HEK293 (cell line): ENCODE measurements around the gene ANKRD33B.
"Not testable (repeated sequence)": the region's sequence is repeated elsewhere in the genome, so short reads cannot be mapped to it uniquely, and the experiment has no call there.

Experiments
- CTCF ChIA-PET: fragments of 350-600 bp; formaldehyde crosslinking; extraction: SDS; loops from one replicate; lab custom pipeline; 2021; ENCODE audit warnings: antibody characterized with exemption; lab: Yijun Ruan, JAX
- POLR2A ChIA-PET: fragments of 300-600 bp; formaldehyde crosslinking; extraction: SDS; loops from one replicate; lab custom pipeline; 2020; ENCODE audit warnings: antibody characterized with exemption, inconsistent platforms; lab: Yijun Ruan, JAX
- H3K27ac ChIP-seq: fragments of 200-500 bp; sonication (Bioruptor generic); 2 replicates; pipeline ENCODE4 v1.5.1; 2014; ENCODE audit warnings: low read depth, low read length, control low read depth, inconsistent platforms; ENCODE audit errors: extremely low read depth
- H3K36me3 ChIP-seq, 2 experiments: fragments of 200-500 bp in 1 of 2; sonication (Bioruptor generic) in 1 of 2; 1 replicate in 1 of 2; 2 replicates in 1 of 2; pipeline ENCODE4 v1.5.1; 2014 to 2017; ENCODE audit warnings: inconsistent platforms in 2 of 2, low read length in 2 of 2; ENCODE audit not compliant: control insufficient read depth in 2 of 2, insufficient read depth in 1 of 2
- H3K4me1 ChIP-seq: fragments of 200-500 bp; sonication (Bioruptor generic); 2 replicates; pipeline ENCODE4 v1.5.1; 2014; ENCODE audit warnings: mild to moderate bottlenecking, low read length, inconsistent platforms; ENCODE audit not compliant: control insufficient read depth, insufficient read depth
- H3K4me3 ChIP-seq: 2 replicates; pipeline ENCODE4 v1.5.1; 2011; ENCODE audit warnings: low read depth, mild to moderate bottlenecking, control low read depth, low read length, moderate library complexity
- H3K9me3 ChIP-seq: fragments of 200-500 bp; sonication (Bioruptor generic); 2 replicates; pipeline ENCODE4 v1.5.1; 2014; ENCODE audit warnings: low read depth, low read length, inconsistent platforms; ENCODE audit not compliant: control insufficient read depth, insufficient read depth
- EGR2 ChIP-seq: fragments of 450-650 bp; formaldehyde crosslinking; IDR thresholded peaks from 2 replicates; pipeline ENCODE4 v1.5.1; 2016; ENCODE audit warnings: low read depth, missing biosample characterization, missing genetic modification characterization
- ELK4 ChIP-seq: IDR thresholded peaks from 2 replicates; pipeline ENCODE4 v1.6.1; 2011; ENCODE audit warnings: mild to moderate bottlenecking, low read depth, low read length, borderline replicate concordance
- PRDM1 ChIP-seq: fragments of 450-650 bp; formaldehyde crosslinking; IDR thresholded peaks from 2 replicates; pipeline ENCODE4; 2016; ENCODE audit warnings: missing biosample characterization, missing genetic modification characterization
- ZFP69B ChIP-seq: fragments of 450-650 bp; formaldehyde crosslinking; IDR thresholded peaks from 2 replicates; pipeline ENCODE4 v1.5.1; 2016; ENCODE audit warnings: missing biosample characterization, missing genetic modification characterization
- ZNF341 ChIP-seq: fragments of 450-650 bp; formaldehyde crosslinking; IDR thresholded peaks from 2 replicates; pipeline ENCODE4; 2016; ENCODE audit warnings: low read depth, missing biosample characterization, missing genetic modification characterization
- ZNF391 ChIP-seq: fragments of 450-650 bp; formaldehyde crosslinking; IDR thresholded peaks from 2 replicates; pipeline ENCODE4 v1.5.1; 2016; ENCODE audit warnings: low read depth, missing biosample characterization, missing genetic modification characterization, borderline replicate concordance
- ZNF514 ChIP-seq: fragments of 450-650 bp; formaldehyde crosslinking; IDR thresholded peaks from 2 replicates; pipeline ENCODE4 v1.5.1; 2016; ENCODE audit warnings: missing biosample characterization, missing genetic modification characterization
- ZNF530 ChIP-seq: fragments of 450-650 bp; formaldehyde crosslinking; IDR thresholded peaks from 2 replicates; pipeline ENCODE4 v1.5.1; 2016; ENCODE audit warnings: low read depth, missing biosample characterization, missing genetic modification characterization
- ZNF624 ChIP-seq: fragments of 450-650 bp; formaldehyde crosslinking; IDR thresholded peaks from 2 replicates; pipeline ENCODE4 v1.5.1; 2017; ENCODE audit warnings: missing biosample characterization, missing genetic modification characterization
- ZNF629 ChIP-seq: fragments of 450-650 bp; formaldehyde crosslinking; IDR thresholded peaks from 2 replicates; pipeline ENCODE4 v1.5.1; 2017; ENCODE audit warnings: missing biosample characterization, missing genetic modification characterization
- ZNF664 ChIP-seq: fragments of 450-650 bp; formaldehyde crosslinking; IDR thresholded peaks from 2 replicates; pipeline ENCODE4 v1.5.1; 2016; ENCODE audit warnings: missing biosample characterization, missing genetic modification characterization
- ZNF692 ChIP-seq: fragments of 450-650 bp; formaldehyde crosslinking; IDR thresholded peaks from 2 replicates; pipeline ENCODE4 v1.5.1; 2016; ENCODE audit warnings: missing biosample characterization, missing genetic modification characterization
- ZNF777 ChIP-seq: fragments of 450-650 bp; formaldehyde crosslinking; IDR thresholded peaks from 2 replicates; pipeline ENCODE4 v1.5.1; 2017; ENCODE audit warnings: missing biosample characterization, missing genetic modification characterization, borderline replicate concordance
- ZNF837 ChIP-seq: fragments of 450-650 bp; formaldehyde crosslinking; IDR thresholded peaks from 2 replicates; pipeline ENCODE4 v1.5.1; 2016; ENCODE audit warnings: missing biosample characterization, missing genetic modification characterization
- TF ChIP-seq, protein P1 (sequence below): fragments of 450-650 bp; formaldehyde crosslinking; IDR thresholded peaks from 2 replicates; pipeline ENCODE4 v1.5.1; 2016; ENCODE audit warnings: missing biosample characterization, missing genetic modification characterization, low read depth

The ANKRD33B gene

DNA sequence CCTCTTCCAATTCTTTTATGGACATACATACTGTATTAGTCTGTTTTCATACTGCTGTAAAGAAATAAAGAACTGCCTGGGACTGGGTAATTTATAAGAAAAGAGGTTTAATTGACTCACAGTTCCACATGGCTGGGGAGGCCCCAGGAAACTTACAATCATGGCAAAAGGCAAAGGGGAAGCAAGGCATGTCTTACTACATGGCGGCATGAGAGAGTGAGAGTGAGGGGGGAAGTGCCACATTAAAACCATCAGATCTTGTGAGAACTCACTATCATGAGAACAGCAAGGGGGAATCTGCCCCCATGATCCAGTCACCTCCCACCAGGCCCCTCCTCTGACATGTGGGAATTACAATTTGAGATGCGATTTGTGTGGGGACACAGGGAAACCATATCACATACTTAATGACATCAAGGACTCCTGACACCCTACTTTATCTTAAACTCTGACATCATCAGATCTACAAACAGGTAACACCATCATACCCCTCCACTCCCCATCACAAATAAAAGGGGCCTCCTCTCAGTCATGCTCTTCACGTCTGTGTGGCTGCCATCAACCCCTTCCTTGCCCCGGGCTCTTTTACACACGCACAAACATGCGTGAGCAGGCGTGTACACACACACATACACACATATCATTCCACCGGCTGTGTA, 9.7 kb downstream of the ANKRD33B start:
- no peaks in the 10 kb centered on the region for H3K9me3 ChIP-seq
- TF ChIP-seq ZNF341 (tag by site-specific recombination) (no peak), ZNF629 (tag by site-specific recombination) (peak; percentile 43; the same call in 1 of the 2 replicates), ZNF837 (tag by site-specific recombination) (no peak)
- TF ChIP-seq, protein P1, sequence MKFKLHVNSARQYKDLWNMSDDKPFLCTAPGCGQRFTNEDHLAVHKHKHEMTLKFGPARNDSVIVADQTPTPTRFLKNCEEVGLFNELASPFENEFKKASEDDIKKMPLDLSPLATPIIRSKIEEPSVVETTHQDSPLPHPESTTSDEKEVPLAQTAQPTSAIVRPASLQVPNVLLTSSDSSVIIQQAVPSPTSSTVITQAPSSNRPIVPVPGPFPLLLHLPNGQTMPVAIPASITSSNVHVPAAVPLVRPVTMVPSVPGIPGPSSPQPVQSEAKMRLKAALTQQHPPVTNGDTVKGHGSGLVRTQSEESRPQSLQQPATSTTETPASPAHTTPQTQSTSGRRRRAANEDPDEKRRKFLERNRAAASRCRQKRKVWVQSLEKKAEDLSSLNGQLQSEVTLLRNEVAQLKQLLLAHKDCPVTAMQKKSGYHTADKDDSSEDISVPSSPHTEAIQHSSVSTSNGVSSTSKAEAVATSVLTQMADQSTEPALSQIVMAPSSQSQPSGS (tag by site-specific recombination) = peak; percentile 68; the same call in 1 of the 2 replicates
- H3K27ac ChIP-seq = no peak overlapping the region
- no peaks in the 10 kb centered on the region for H3K4me1 ChIP-seq
- no peak overlapping the region for H3K4me3 ChIP-seq
- POLR2A ChIA-PET = interaction anchor here (0.7 to 1.5 kb wide), 2 partner anchors 10 to 93 kb away, joined by 3 to 4 read pairs; partner anchors contain the start of gene ANKRD33B
- H3K36me3 ChIP-seq = no peaks in the 10 kb centered on the region
- CTCF ChIA-PET = no interaction called here

DNA sequence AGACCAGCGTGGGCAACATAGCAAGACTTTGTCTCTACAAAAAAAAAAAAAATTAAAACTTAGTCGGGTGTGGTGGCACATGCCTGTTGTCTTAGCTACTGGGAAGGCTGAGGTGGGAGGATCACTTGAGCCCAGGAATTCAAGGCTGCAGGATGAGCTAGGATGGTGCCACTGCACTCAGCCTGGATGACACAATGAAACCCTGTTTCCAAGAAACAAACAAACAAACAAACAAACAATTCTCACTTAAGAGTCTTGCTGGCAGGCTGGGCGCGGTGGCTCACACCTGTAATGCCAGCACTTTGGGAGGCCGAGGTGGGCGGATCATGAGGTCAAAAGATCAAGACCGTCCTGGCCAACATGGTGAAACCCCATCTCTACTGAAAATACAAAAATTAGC, 11.0 kb downstream of the ANKRD33B start:
- not testable (repeated sequence) for H3K36me3 ChIP-seq, H3K27ac ChIP-seq, H3K4me3 ChIP-seq, H3K4me1 ChIP-seq, H3K9me3 ChIP-seq
- ChIA-PET CTCF (interaction anchor here (0.6 to 1.6 kb wide), 2 partner anchors 120 to 1883 kb away, joined by 4 to 5 read pairs; no protein-coding TSS in a partner anchor), POLR2A (interaction anchor here (1.5 kb wide), 1 partner anchor 11 kb away, joined by 3 read pairs; the partner anchor contains the start of gene ANKRD33B)

- POLR2A ChIA-PET = no interaction called here
- Histone ChIP-seq H3K4me3 (no peak overlapping the region), H3K36me3 (no peaks in the 10 kb centered on the region), H3K4me1 (peaks cover 3% of the 10 kb centered on the region; the same call in 1 of the 2 replicates), H3K9me3 (no peaks in the 10 kb centered on the region), H3K27ac (no peak overlapping the region)
- peak; percentile 39; the same call in 1 of the 2 replicates for TF ChIP-seq ZNF664
- TF ChIP-seq ZNF391 (tag by site-specific recombination) = no peak
- CTCF ChIA-PET = interaction anchor here (0.6 to 1.7 kb wide), 9 partner anchors 9 to 122 kb away, joined by 3 to 7 read pairs (median 3); no protein-coding TSS in a partner anchor
Measured at GRCh38 chr5:10576121-10576789, 12.4 kb downstream of the ANKRD33B start.

GRCh38 chr5:10576790-10577189, 12.9 kb downstream of the ANKRD33B start:
- ChIA-PET CTCF (interaction anchor here (1.0 to 1.7 kb wide), 4 partner anchors 10 to 98 kb away, joined by 3 to 7 read pairs (median 5); no protein-coding TSS in a partner anchor), POLR2A (interaction anchor here (1.7 kb wide), 1 partner anchor 13 kb away, joined by 7 read pairs; the partner anchor contains the start of gene ANKRD33B)
- TF ChIP-seq ZNF530 (tag by site-specific recombination) (no peak), ZNF624 (tag by site-specific recombination) (no peak), EGR2 (0 out of 2 replicates have a peak, but pooled peaks have one; percentile 12), ZNF777 (no peak), ZNF692 (tag by site-specific recombination) (no peak), ZFP69B (tag by site-specific recombination) (no peak), ZNF514 (no peak), PRDM1 (tag by site-specific recombination) (peak; percentile 95), ELK4 (no peak)
- no peak overlapping the region for H3K4me3 ChIP-seq
- peaks cover 3% of the 10 kb centered on the region; the same call in 1 of the 2 replicates for H3K4me1 ChIP-seq
- H3K9me3 ChIP-seq = no peaks in the 10 kb centered on the region
- H3K27ac ChIP-seq = no peak overlapping the region
- no peaks in the 10 kb centered on the region for H3K36me3 ChIP-seq
